ENCODE results near the gene PRKD1. TPM values are rescaled to one million over a fixed set of nuclear protein-coding genes. Genes with fewer than 3 reads are reported as not detected.

The PRKD1 gene
- polyA plus RNA-seq, 1 of the 3 experiments (the other 2 are of a cell fraction): 0.07 TPM

GRCh38 chr14:29650554-29651269 is 276.9 kb downstream of the PRKD1 start:
- no peaks in the 10 kb centered on the region; a peak in 1 of 4 replicates for H3K4me1 ChIP-seq (ENCODE audit: control insufficient read depth in 1 of 2, insufficient read depth in 2 of 2, low read depth in 1 of 2, low read length in 1 of 2)
- no peaks in the 10 kb centered on the region for H3K9me2 ChIP-seq
- H4K20me1 ChIP-seq (ENCODE audit: insufficient read depth): no peaks in the 10 kb centered on the region
- 17% methylated on average over 4 of the region's 4 CpGs for WGBS (ENCODE audit: low lambda C conversion rate)
- H3K4me3 ChIP-seq (ENCODE audit: low read depth in 2 of 2, low read length in 1 of 2): no peak overlapping the region
- no peak overlapping the region for H3K27ac ChIP-seq (ENCODE audit: low read depth in 2 of 2, low read length in 1 of 2)
- ChIA-PET CTCF (no interaction called here), POLR2A (no interaction called here)
- H3K36me3 ChIP-seq (replicated peaks in 1 of 2; ENCODE audit: control insufficient read depth in 1 of 2, insufficient read depth in 2 of 2, low read length in 1 of 2): no peaks in the 10 kb centered on the region
- H3K27me3 ChIP-seq (ENCODE audit: insufficient read depth): no peaks in the 10 kb centered on the region
- H3K79me2 ChIP-seq (ENCODE audit: insufficient read depth): no peaks in the 10 kb centered on the region; the same call in 1 of the 2 replicates
- no peak overlapping the region for H3K9ac ChIP-seq
- no peak overlapping the region for H2AFZ ChIP-seq (ENCODE audit: low read depth)
- H3K4me2 ChIP-seq: no peak overlapping the region
- H3K9me3 ChIP-seq: peaks cover 22% of the 10 kb centered on the region; the same call in 1 of the 2 replicates
- no peak for DNase-seq
- H3F3A ChIP-seq (replicated peaks; ENCODE audit: insufficient read depth): no peaks in the 10 kb centered on the region
- TF ChIP-seq POLR2AphosphoS5 (IDR thresholded peaks at IDR 0.05; ENCODE audit: low read depth, low read length): no peak
- no peak for TF ChIP-seq FOSL2 (IDR thresholded peaks at IDR 0.05; ENCODE audit: borderline replicate concordance, low read depth)
- no peak for TF ChIP-seq JUND (IDR thresholded peaks at IDR 0.05)
- no peak for TF ChIP-seq TCF12 (IDR thresholded peaks at IDR 0.05)
- TF ChIP-seq RAD21 (IDR thresholded peaks at IDR 0.05; ENCODE audit: low read length): no peak
- TF ChIP-seq SMC3 (IDR thresholded peaks at IDR 0.05; ENCODE audit: low read depth, low read length): no peak
- no peak for TF ChIP-seq USF1 (IDR thresholded peaks at IDR 0.05; ENCODE audit: borderline replicate concordance, low read depth)
- no peak for TF ChIP-seq EP300 (IDR thresholded peaks at IDR 0.05; ENCODE audit: borderline replicate concordance in 1 of 2, low read depth in 1 of 2, low read length in 1 of 2)
- no peak for TF ChIP-seq MAX (IDR thresholded peaks at IDR 0.05; ENCODE audit: low read depth)
- TF ChIP-seq CHD2 (IDR thresholded peaks at IDR 0.05; ENCODE audit: low read length, partially characterized antibody): no peak
- TF ChIP-seq RXRA (IDR thresholded peaks at IDR 0.05; ENCODE audit: borderline replicate concordance, low read depth): no peak
- no peak for TF ChIP-seq SIN3A (IDR thresholded peaks at IDR 0.05; ENCODE audit: borderline replicate concordance, low read depth, low read length)
- TF ChIP-seq USF2 (IDR thresholded peaks at IDR 0.05; ENCODE audit: borderline replicate concordance, low read depth, low read length): no peak
- no peak for TF ChIP-seq ZBTB33 (IDR thresholded peaks at IDR 0.05; ENCODE audit: borderline replicate concordance, low read depth)

Data from SK-N-SH (cell line).